ENCODE data around the gene MAN1A2. TPM values are rescaled to one million over a fixed set of nuclear protein-coding genes. Genes with fewer than 3 reads are reported as not detected.

MAN1A2 gene
- polyA plus RNA-seq, 3 donors, result 4.0 to 10.5 (median 7.2) TPM

- H3K36me3 ChIP-seq (replicated peaks in 1 of 2; ENCODE audit: control insufficient read depth in 1 of 2, insufficient read depth in 2 of 2, low read length in 2 of 2), result no peaks in the 10 kb centered on the region
- H3K9ac ChIP-seq (ENCODE audit: insufficient read depth, low read length, poor library complexity, severe bottlenecking), result no peak overlapping the region
- WGBS (ENCODE audit: insufficient coverage), result 94% methylated on average over 6 of the region's 8 CpGs
- no peaks in the 10 kb centered on the region for H3K9me3 ChIP-seq (replicated peaks in 1 of 2; ENCODE audit: control insufficient read depth in 1 of 2, insufficient read depth in 1 of 2, low read length in 2 of 2)
- no peaks in the 10 kb centered on the region for H3K79me2 ChIP-seq (ENCODE audit: insufficient read depth, low read length)
- no peak for TF ChIP-seq CTCF (IDR thresholded peaks at IDR 0.05)
- H3K4me2 ChIP-seq (replicated peaks; ENCODE audit: extremely low read depth, low read length, poor library complexity, severe bottlenecking), result no peak overlapping the region
- H3K27ac ChIP-seq (ENCODE audit: low read depth in 1 of 2, low read length in 2 of 2), result no peak overlapping the region
- no peak overlapping the region for H2AFZ ChIP-seq (ENCODE audit: insufficient read depth, low read depth, low read length, poor library complexity, severe bottlenecking)
- DNase-seq, result no peak
- H3K27ac Mint-ChIP-seq, result no peak overlapping the region
- H3K4me1 ChIP-seq (ENCODE audit: control insufficient read depth in 1 of 2, insufficient read depth in 2 of 2, low read length in 2 of 2), result peaks cover 0 to 5% of the 10 kb centered on the region in 2 donors
- H3K4me3 Mint-ChIP-seq, result no peak overlapping the region
- no peaks in the 10 kb centered on the region for H4K20me1 ChIP-seq (ENCODE audit: insufficient read depth, low read length)
- intact Hi-C loops (cut with micrococcal nuclease), result no loop called here
- H3K27me3 ChIP-seq (ENCODE audit: control insufficient read depth in 2 of 2, insufficient read depth in 2 of 2, low read length in 2 of 2), result no peaks in the 10 kb centered on the region
- H3K4me1 Mint-ChIP-seq, result peaks cover 7% of the 10 kb centered on the region
- peaks cover 1 to 6% (median 4%) of the 10 kb centered on the region in 3 donors for H3K27me3 Mint-ChIP-seq (ENCODE audit: low read depth in 3 of 3)
- no peaks in the 10 kb centered on the region for H3K36me3 Mint-ChIP-seq
- H3K4me3 ChIP-seq (replicated peaks in 1 of 3; ENCODE audit: low read depth in 2 of 3, low read length in 3 of 3), result no peak overlapping the region
- H3K9me3 Mint-ChIP-seq, result no peaks in the 10 kb centered on the region
These were observed 203.8 kb downstream of the MAN1A2 start for GRCh38 chr1:117570988-117571409.

- H3K4me2 ChIP-seq (replicated peaks; ENCODE audit: extremely low read depth, low read length, poor library complexity, severe bottlenecking), result no peak overlapping the region
- WGBS (ENCODE audit: insufficient coverage), result 100% methylated on average over 1 of the region's 5 CpGs
- no peak overlapping the region for H3K27ac Mint-ChIP-seq
- no peak overlapping the region for H3K27ac ChIP-seq (ENCODE audit: low read depth in 1 of 2, low read length in 2 of 2)
- peaks cover 7% of the 10 kb centered on the region for H3K4me1 Mint-ChIP-seq
- DNase-seq, result no peak
- no peaks in the 10 kb centered on the region for H4K20me1 ChIP-seq (ENCODE audit: insufficient read depth, low read length)
- H3K9ac ChIP-seq (ENCODE audit: insufficient read depth, low read length, poor library complexity, severe bottlenecking), result no peak overlapping the region
- peaks cover 1 to 6% (median 4%) of the 10 kb centered on the region in 3 donors for H3K27me3 Mint-ChIP-seq (ENCODE audit: low read depth in 3 of 3)
- no peak overlapping the region for H3K4me3 ChIP-seq (replicated peaks in 1 of 3; ENCODE audit: low read depth in 2 of 3, low read length in 3 of 3)
- no peak overlapping the region for H2AFZ ChIP-seq (ENCODE audit: insufficient read depth, low read depth, low read length, poor library complexity, severe bottlenecking)
- intact Hi-C loops (cut with micrococcal nuclease), result no loop called here
- peaks cover 0 to 5% of the 10 kb centered on the region in 2 donors for H3K4me1 ChIP-seq (ENCODE audit: control insufficient read depth in 1 of 2, insufficient read depth in 2 of 2, low read length in 2 of 2)
- H3K36me3 ChIP-seq (replicated peaks in 1 of 2; ENCODE audit: control insufficient read depth in 1 of 2, insufficient read depth in 2 of 2, low read length in 2 of 2), result no peaks in the 10 kb centered on the region
- H3K27me3 ChIP-seq (ENCODE audit: control insufficient read depth in 2 of 2, insufficient read depth in 2 of 2, low read length in 2 of 2), result no peaks in the 10 kb centered on the region
- no peaks in the 10 kb centered on the region for H3K36me3 Mint-ChIP-seq
- no peak overlapping the region for H3K4me3 Mint-ChIP-seq
- TF ChIP-seq CTCF (IDR thresholded peaks at IDR 0.05), result no peak
- no peaks in the 10 kb centered on the region for H3K9me3 ChIP-seq (replicated peaks in 1 of 2; ENCODE audit: control insufficient read depth in 1 of 2, insufficient read depth in 1 of 2, low read length in 2 of 2)
- no peaks in the 10 kb centered on the region for H3K79me2 ChIP-seq (ENCODE audit: insufficient read depth, low read length)
- H3K9me3 Mint-ChIP-seq, result no peaks in the 10 kb centered on the region
These were observed 204.2 kb downstream of the MAN1A2 start for GRCh38 chr1:117571496-117571895.
